H54 (cell line): ENCODE data around the gene ATG9B.

Experiments used
- DNase-seq: peaks from one replicate; pipeline ENCODE4 v3.0.0; 2011; ENCODE audit warnings: low spot score, mixed read lengths; ENCODE audit not compliant: insufficient read length
- FAIRE-seq: peaks from 3 replicates; lab custom pipeline; 2011; peaks lifted over from hg19 to GRCh38; lab: Jason Lieb, UNC
- POLR2A ChIP-seq: IDR thresholded peaks from 2 replicates; pipeline ENCODE4 v1.6.1; 2011; ENCODE audit warnings: low read depth, mild to moderate bottlenecking, low read length

The ATG9B gene

DNA sequence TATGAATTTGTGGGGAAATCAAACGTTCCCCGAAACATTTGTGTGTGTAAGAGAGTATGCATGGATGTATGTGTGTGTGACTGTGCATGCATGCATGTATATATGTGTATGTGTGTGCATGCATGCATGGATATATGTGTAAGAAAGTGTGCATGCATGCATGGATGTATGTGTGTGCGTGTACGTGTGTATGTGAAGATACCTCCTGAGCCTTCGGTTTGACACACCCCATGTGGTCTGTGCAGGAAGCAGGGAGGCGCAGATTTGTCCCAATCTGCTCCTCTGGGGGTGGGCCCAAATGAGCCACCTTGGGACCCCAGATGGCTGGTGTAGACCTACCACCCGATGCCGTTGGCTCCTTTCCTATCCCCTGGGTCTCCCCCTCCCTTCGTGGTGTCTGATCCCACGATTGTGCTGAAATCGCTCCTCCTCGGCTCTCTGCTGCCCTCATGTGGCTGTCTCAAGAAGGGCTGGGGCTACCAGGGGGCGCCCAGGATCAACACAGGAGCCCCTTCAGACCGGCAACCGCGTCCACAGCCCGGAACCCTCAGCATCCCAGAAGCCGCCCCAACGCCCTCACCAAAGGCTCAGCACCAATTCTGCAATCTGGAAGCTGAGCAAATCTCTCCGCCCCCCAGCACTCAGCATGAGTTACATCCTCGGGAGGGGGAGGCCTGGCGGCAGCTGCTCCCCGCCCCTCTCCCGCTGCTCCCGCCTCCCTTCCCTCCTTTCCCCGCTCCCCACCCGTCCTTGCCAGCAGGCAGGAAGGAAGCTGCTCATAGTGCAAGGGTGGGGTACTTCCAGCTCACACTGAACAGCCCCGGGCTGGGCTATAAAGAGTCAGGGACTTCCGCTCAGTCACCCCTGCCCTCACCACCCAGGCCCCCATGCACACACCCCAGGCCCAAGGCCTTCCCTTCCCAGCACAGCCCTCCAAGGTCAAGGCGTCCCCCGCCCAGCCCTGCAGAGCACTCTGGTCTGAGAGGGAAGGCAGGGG is 35.8 kb downstream of the ATG9B start:
- FAIRE-seq (no peak), DNase-seq (no peak)
- no peak for TF ChIP-seq POLR2A

DNA sequence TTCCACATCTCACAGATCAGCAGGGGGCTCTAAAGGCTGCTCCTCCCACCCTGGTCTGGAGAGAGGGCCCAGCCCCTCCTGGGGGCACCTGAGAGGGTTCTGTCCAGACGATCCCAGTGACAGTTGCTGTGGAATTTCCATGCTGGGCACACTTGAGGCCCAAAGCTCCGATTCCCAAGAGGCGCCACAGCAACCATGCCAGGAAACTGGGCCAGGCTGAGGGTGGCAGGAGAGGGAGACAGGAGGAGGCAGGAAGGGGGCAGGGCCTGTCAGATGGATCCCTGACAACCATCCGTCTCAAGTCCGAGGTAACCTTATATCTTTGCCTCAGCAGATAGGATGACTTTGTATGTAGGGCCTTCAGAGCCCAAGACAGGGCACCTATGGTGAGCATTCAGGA is 37.7 kb downstream of the ATG9B start:
- no peak for DNase-seq
- TF ChIP-seq POLR2A: no peak
- FAIRE-seq: no peak

DNA sequence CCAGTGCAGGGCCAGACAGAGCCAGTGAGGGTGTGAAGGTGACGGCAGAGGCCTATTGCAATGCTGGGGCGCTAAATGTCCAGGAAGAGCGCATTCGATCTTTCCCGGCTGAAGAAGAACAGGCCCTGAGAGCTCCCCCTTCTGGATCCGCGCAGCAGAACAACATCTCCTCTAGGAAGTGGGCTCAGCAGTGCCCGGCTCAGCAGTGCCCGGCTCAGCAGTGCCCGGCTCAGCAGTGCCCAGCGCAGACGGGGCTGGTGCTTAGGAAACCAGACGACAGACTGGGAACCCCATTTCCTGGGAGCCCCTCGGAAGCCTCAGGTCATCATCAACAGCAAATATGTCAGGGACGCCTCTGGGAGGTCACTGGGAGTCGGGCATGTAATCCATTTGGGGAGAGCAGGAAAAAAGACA is 38.2 kb downstream of the ATG9B start:
- FAIRE-seq (no peak), DNase-seq (no peak)
- no peak for TF ChIP-seq POLR2A

DNA sequence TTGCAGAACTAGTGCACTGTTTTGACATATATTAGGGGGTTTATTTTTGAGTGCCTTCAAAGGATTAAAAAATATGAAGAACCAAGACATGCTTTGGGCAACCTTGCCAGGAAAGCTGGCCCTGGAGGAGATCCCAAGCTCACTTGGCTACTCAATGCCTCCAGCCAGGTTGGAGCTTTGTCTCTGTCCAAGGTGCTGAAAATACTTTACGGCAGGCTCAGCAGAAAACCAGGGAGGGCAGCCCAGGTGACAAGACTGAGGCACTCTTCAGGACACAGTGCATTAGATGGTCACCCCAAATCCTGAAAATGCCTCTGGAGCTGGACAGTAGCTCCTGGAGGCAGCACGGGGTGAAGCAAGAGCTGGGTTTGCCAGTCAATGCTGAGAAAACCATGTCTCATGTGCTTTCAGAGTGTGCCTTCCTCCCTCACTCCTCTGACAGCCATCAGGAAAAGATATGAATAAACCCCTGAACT is 40.4 kb downstream of the ATG9B start:
- no peak for TF ChIP-seq POLR2A

DNA sequence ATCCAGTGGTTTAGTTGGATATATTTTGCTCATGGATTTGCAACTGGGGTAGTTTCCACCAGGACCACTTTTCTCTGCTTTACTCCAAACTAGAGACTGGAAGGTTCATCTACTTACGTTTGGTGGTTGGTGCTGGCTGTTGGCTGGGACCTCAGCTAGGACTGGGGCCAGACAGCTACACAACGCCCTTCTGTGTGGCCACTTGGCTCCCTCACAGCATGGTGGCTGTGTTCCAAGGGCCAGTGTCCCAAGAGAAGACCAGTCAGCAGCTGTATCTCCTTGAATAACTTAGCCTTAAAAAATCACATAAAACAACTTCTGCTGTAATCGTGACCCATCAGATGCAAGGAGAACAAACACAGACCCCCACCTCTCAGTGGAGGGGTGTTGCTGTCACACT is 41.9 kb downstream of the ATG9B start:
- no peak for TF ChIP-seq POLR2A
- FAIRE-seq (no peak), DNase-seq (no peak)

More for the DNA sequence above, 40.4 kb downstream of the ATG9B start:
- DNase-seq: no peak
- FAIRE-seq: no peak

DNA sequence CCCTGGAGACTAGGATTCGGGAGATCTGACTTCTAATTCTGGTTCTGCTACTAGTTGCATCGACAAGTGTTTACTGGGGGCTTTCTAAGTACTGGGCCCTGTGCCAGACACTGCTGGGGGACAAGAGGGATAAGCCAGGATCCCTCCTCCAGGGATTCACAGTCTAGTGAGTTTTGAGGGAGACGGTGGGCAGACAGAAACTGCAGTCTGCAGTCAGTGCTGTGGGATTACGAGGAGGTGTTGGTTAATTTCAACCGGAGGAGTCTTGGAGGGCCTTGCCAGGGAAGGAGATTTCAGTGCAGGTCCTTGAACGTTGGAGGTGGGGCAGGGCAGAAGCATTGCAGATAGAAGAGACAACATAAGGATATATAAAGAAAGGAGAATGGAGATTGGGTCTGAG is 42.6 kb downstream of the ATG9B start:
- TF ChIP-seq POLR2A: no peak
- no peak for DNase-seq
- FAIRE-seq: no peak

DNA sequence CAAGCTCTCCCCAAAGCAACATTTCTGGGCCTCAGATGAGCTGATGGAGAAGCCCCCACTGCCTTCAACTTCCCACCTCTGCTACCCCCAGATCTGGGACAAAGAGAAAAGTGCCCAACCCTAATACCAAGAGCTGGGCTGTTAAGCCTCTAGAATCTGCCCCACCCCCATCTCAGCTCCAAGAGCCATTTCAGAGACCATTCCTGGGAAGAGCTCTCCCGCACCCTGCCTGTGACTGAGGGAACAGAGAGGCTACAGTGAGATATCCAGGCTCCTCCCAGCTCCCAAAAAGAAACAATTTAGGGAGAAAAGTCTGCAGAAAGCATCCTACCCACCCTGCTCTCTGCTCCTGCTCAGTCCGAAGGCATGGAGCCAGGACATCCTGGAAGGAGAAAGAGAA is 43.6 kb downstream of the ATG9B start:
- no peak for FAIRE-seq
- no peak for TF ChIP-seq POLR2A
- no peak for DNase-seq

DNA sequence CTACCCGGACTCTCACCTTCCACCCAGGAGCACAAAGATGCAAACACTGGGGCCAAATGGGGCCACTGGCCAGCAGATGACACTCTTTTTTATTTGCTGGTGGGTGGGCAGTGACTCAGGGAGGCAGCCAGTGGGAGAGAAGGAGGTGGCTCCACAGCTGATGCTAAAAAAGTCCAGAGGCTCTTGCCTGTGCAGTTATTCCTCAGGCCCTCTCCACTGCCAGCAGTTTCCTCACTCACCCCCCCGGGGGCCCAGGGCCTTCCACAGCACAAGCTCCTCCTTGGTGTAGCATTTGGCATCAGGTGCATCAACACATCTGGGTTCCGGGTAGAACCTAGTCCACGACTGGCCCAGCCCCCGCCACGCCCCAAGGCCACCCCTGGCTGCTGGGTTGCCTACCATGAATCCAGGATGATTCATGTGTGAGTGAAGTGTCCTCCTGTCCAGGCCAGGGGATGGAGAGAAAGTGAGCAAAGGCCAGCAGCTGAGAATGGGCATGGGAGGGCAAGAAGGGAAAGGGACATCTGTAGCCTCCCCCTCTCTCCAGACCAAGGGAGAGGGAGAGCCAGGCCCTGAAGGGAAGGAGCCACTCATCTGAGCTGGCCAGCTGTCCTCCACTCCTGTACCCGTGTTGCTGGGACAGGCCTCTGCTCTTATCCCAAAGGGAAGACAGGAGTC is 44.4 kb downstream of the ATG9B start:
- FAIRE-seq (no peak), DNase-seq (no peak)
- no peak for TF ChIP-seq POLR2A

DNA sequence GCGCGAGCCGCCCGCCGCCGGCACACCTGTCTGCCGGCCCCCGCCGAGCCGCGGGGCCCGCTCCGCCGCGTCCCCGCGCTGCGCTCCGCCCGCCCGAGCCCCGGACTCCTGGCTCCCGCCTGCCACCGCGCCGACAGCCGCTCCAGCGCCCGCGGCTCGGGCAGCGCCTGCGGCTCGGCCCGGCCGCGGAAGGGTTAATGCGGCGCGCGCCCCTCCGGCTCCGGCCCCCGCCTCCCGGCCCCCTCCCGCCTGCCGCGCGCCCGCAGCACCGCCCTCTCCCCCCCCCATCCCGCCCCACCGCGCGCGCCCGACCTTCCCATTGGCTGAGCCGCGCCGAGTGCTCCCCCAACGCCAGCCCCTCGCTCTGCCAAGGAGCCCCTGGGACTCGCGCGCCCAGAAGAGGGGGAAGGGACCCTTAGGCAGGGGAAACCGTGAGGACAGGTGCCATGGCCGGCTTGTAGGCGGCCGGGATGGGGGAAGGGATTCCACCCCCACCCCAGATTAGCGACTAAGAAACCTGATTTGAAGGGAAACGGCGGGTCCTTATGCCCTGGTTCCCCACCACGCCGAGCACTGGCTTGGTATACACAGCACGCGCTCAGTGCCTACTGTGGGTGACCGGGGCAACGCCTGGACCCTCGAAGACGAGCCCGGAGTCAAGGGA is 46.0 kb downstream of the ATG9B start, which contains the start of gene KCNH2:
Gene KCNH2, minus strand, starts transcription at position 196 of the 664 bp plus-strand sequence. CDS start 408 bp downstream, outside the sequence.
- FAIRE-seq (no peak), DNase-seq (no peak)

DNA sequence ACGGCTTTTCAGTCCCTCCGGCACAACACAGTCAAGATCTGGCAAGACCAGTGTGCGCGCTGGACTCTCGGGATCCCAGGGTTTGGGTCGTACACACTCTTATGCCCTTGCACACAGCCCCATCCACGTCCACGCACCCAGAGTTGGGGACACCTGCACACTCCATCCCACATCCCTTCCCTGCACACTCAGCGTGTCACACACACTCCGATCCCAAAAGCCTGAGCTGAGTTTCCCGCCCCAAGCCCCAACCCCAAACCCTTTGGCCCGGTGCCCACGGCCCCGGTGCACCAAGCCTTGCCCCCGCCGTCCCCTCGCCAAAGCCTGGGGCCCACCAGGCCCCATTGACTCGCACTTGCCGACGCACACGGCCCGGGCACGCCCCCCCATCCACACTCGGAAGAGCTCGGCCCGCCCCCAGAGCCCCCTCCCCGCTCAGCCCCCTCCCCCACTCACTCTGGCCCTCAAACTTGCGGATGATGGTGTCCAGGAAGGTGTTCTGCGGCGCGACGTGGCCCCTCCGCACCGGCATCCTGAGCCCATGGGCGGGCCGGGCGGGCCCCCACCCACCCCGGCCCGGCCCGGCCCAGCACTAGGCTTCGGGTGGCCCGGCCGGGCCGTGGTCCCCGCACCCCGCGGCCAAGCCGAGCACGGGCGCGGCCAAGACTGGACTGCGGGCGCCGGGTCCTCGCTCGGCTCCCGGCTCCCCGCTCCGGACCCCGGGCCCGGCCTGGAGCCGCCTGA is 46.7 kb downstream of the ATG9B start:
- no peak for FAIRE-seq
- no peak for DNase-seq
- no peak for TF ChIP-seq POLR2A

More for the DNA sequence above, 46.0 kb downstream of the ATG9B start, which contains the start of gene KCNH2:
- no peak for TF ChIP-seq POLR2A

DNA sequence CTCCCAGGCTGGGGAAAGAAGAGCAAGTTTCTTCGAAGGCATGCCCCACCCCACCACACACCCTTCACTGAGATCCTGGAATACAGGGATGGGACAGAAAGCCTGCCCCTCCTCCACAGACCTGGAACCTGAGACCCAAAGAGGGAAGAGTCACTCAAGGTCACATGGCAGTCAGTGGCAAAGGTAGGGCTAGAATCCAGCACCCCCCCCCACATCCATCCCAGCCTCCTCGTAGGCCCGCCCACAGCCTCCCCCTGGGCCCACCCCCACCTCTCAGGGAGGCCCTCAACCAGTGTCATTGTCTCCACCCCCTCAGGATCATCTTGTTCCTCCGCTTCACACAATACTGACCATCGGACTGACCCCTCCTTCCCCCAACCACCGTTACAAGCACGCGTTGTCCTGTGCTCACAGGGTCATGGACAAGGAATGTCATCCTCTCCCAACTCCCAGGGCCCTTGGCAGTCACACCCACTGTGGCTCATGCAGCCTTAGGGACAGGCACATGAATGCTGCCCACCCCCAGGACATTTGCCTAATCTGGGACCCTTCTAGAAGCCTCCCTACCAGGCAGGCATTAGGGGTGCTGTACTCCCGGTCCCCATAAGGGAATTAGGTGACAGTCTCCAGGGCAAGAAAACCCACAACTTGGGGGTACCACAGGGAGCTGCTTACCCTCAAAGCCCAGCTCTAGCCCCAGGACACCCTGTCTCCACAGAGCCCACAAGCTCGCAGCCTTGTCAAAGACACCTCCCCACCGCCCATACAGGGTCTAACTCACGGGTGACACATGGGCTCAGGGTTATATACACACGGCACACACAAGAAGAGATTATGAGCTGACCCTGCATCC is 47.5 kb downstream of the ATG9B start:
- no peak for FAIRE-seq
- TF ChIP-seq POLR2A: no peak
- DNase-seq: no peak
